GM23338 (cell line): ENCODE data around the gene MAPK8IP3. TPM values are rescaled to one million over a fixed set of nuclear protein-coding genes. Genes with fewer than 3 reads are reported as not detected.

Experiments
- ATAC-seq: fragments of 200-7000 bp; cut with Tn5 transposase; 3 replicates; pipeline ENCODE4 v1.9.1; 2020
- DNase-seq: peaks from one replicate; pipeline ENCODE4 v3.0.0-alpha.2; 2015; ENCODE audit warnings: low spot score
- H2AFZ ChIP-seq: fragments of 200-600 bp; sonication (generic); 2 replicates; pipeline ENCODE4 v1.8.0; 2016; ENCODE audit warnings: antibody characterized with exemption, mild to moderate bottlenecking, moderate library complexity
- H3F3A ChIP-seq: fragments of 200-600 bp; sonication (generic); replicated peaks from 2 replicates; pipeline ENCODE4 v1.8.0; 2017; ENCODE audit warnings: antibody characterized with exemption, mixed run types, low read depth
- H3K27ac ChIP-seq: fragments of 200-600 bp; sonication (generic); 2 replicates; pipeline ENCODE4 v1.6.1; 2016; ENCODE audit warnings: low read depth
- H3K27me3 ChIP-seq: fragments of 200-600 bp; sonication (generic); 2 replicates; pipeline ENCODE4 v1.8.0; 2016; ENCODE audit warnings: mild to moderate bottlenecking, mixed run types, moderate library complexity; ENCODE audit not compliant: insufficient read depth
- H3K36me3 ChIP-seq: fragments of 200-600 bp; sonication (generic); 2 replicates; pipeline ENCODE4 v1.8.0; 2016; ENCODE audit warnings: mild to moderate bottlenecking; ENCODE audit not compliant: insufficient read depth
- H3K4me1 ChIP-seq: fragments of 200-600 bp; sonication (generic); 2 replicates; pipeline ENCODE4 v1.8.0; 2016; ENCODE audit warnings: mild to moderate bottlenecking, moderate library complexity; ENCODE audit not compliant: insufficient read depth
- H3K4me2 ChIP-seq: fragments of 200-600 bp; sonication (generic); 2 replicates; pipeline ENCODE4 v1.7.1; 2017; ENCODE audit warnings: mixed run types
- H3K4me3 ChIP-seq: fragments of 200-600 bp; sonication (generic); 2 replicates; pipeline ENCODE4 v1.6.1; 2016; ENCODE audit warnings: mixed run types
- H3K79me2 ChIP-seq: fragments of 200-600 bp; sonication (generic); replicated peaks from 2 replicates; pipeline ENCODE4 v1.8.0; 2017; ENCODE audit warnings: mild to moderate bottlenecking; ENCODE audit not compliant: insufficient read depth
- H3K9me2 ChIP-seq: fragments of 200-600 bp; sonication (generic); 2 replicates; pipeline ENCODE4 v1.8.0; 2017; ENCODE audit not compliant: insufficient read depth
- H4K20me1 ChIP-seq: fragments of 200-600 bp; sonication (generic); replicated peaks from 2 replicates; pipeline ENCODE4 v1.8.0; 2017; ENCODE audit warnings: mild to moderate bottlenecking; ENCODE audit not compliant: insufficient read depth
- H3K27ac Mint-ChIP-seq: 2 replicates; pipeline ENCODE4 v1.8.0; 2020; ENCODE audit warnings: inconsistent platforms, mild to moderate bottlenecking, moderate library complexity, mixed read lengths
- H3K27me3 Mint-ChIP-seq: 3 replicates; pipeline ENCODE4 v1.8.0; 2022; ENCODE audit warnings: low read depth, mild to moderate bottlenecking, moderate library complexity, mixed read lengths, inconsistent platforms; ENCODE audit not compliant: insufficient read depth, poor library complexity
- H3K36me3 Mint-ChIP-seq: 3 replicates; pipeline ENCODE4 v1.8.0; 2021; ENCODE audit warnings: low read depth, mild to moderate bottlenecking, inconsistent platforms, moderate library complexity, mixed read lengths
- H3K4me1 Mint-ChIP-seq: 3 replicates; pipeline ENCODE4 v1.8.0; 2020; ENCODE audit warnings: mild to moderate bottlenecking, inconsistent platforms, mixed read lengths
- H3K4me3 Mint-ChIP-seq: 3 replicates; pipeline ENCODE4 v1.8.0; 2021; ENCODE audit warnings: moderate library complexity, mild to moderate bottlenecking, inconsistent platforms, mixed read lengths
- H3K9me3 Mint-ChIP-seq: 3 replicates; pipeline ENCODE4 v1.8.0; 2020; ENCODE audit warnings: moderate library complexity, mild to moderate bottlenecking, inconsistent platforms, mixed read lengths
- CREB1 ChIP-seq: fragments of 250-450 bp; sonication (Bioruptor Pico); IDR thresholded peaks from 2 replicates; pipeline ENCODE4 v1.5.0; 2020; ENCODE audit warnings: low read depth, mild to moderate bottlenecking, moderate library complexity
- EZH2 ChIP-seq: fragments of 200-600 bp; sonication (generic); IDR thresholded peaks from one replicate; pipeline ENCODE4 v1.8.0; 2017; ENCODE audit warnings: antibody characterized with exemption, mild to moderate bottlenecking, low read depth; ENCODE audit not compliant: unreplicated experiment
- EZH2phosphoT487 ChIP-seq: fragments of 200-600 bp; sonication (generic); IDR thresholded peaks from one replicate; pipeline ENCODE4 v1.8.1; 2018; ENCODE audit warnings: antibody characterized with exemption; ENCODE audit not compliant: unreplicated experiment
- JUNB ChIP-seq: IDR thresholded peaks from one replicate; pipeline ENCODE4 v1.6.1; 2016; ENCODE audit warnings: antibody characterized with exemption; ENCODE audit not compliant: unreplicated experiment
- NANOG ChIP-seq: IDR thresholded peaks from 2 replicates; pipeline ENCODE4 v1.6.1; 2016; ENCODE audit warnings: antibody characterized with exemption, borderline replicate concordance
- POLR2AphosphoS5 ChIP-seq: IDR thresholded peaks from 2 replicates; pipeline ENCODE4 v1.6.1; 2016; ENCODE audit warnings: antibody characterized with exemption, low read depth
- STAT1 ChIP-seq: IDR thresholded peaks from one replicate; pipeline ENCODE4 v1.6.1; 2016; ENCODE audit warnings: antibody characterized with exemption; ENCODE audit not compliant: unreplicated experiment
- ZNF114 ChIP-seq: fragments of 250-450 bp; sonication (Bioruptor Pico); IDR thresholded peaks from 2 replicates; pipeline ENCODE4 v1.5.0; 2020; ENCODE audit warnings: mild to moderate bottlenecking, moderate library complexity
- ZNF331 ChIP-seq: fragments of 250-450 bp; sonication (Bioruptor Pico); IDR thresholded peaks from 2 replicates; pipeline ENCODE4 v1.5.0; 2020; ENCODE audit warnings: low read depth, mild to moderate bottlenecking, moderate library complexity
- polyA plus RNA-seq: library from polyadenylated mRNA; unstranded; fragments of >200 nt; fragmentation: Nextera tagmentation; extraction: Ambion mirVana; gene quantifications from 2 replicates; pipeline ENCODE4 v1.2.1, GENCODE V29; 2016
- total RNA-seq: library from RNA; depleted of rRNA; stranded (reverse); fragments of >200 nt; shearing (Covaris generic); gene quantifications from 2 replicates; pipeline ENCODE4 v1.2.3, GENCODE V29; 2014
- TF ChIP-seq, protein P1 (sequence below): fragments of 250-450 bp; sonication (Bioruptor Pico); IDR thresholded peaks from 2 replicates; pipeline ENCODE4 v1.5.0; 2020; ENCODE audit warnings: mild to moderate bottlenecking, moderate library complexity
- TF ChIP-seq, protein P2 (sequence below): IDR thresholded peaks from 2 replicates; pipeline ENCODE4 v1.6.1; 2016; ENCODE audit warnings: antibody characterized with exemption
- TF ChIP-seq, protein P3 (sequence below): IDR thresholded peaks from one replicate; pipeline ENCODE4 v1.6.1; 2018; ENCODE audit warnings: antibody characterized with exemption; ENCODE audit not compliant: unreplicated experiment

MAPK8IP3 gene
- total and polyA plus RNA-seq, 2 experiments from 2014 or later = 11.3 to 58.4 TPM

DNA sequence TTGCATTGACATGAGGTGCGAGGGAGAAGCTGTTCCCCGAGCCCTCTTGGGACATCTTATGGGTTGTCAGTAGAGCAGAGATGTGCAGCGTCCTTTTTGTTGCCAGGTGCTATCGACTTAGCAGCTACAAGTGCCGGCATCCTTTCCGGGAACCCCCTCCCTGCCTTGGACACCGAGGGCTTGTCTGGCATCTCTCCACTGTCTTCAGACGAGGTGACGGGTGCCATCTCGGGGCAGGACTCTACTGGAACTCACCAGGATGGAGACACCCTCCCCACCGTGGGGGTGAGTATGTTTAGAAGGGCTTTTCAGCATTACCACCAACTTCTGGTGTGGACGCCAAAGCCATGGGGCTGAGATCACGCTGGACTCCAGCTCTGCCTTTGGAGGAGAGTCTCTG lies 39.7 kb upstream of the MAPK8IP3 start:
- H3K4me3 Mint-ChIP-seq = no peak overlapping the region
- H2AFZ ChIP-seq = no peak overlapping the region
- H3K36me3 Mint-ChIP-seq = peaks cover 77% of the 10 kb centered on the region
- peaks cover 4% of the 10 kb centered on the region; the same call in 1 of the 2 replicates for H4K20me1 ChIP-seq
- H3K27ac Mint-ChIP-seq = no peak overlapping the region
- TF ChIP-seq JUNB (no peak), ZNF114 (no peak), POLR2AphosphoS5 (no peak), ZNF331 (CRISPR knock-in tag) (no peak), STAT1 (no peak), EZH2phosphoT487 (no peak), CREB1 (CRISPR knock-in tag) (no peak), EZH2 (no peak), NANOG (no peak)
- TF ChIP-seq, protein P1, sequence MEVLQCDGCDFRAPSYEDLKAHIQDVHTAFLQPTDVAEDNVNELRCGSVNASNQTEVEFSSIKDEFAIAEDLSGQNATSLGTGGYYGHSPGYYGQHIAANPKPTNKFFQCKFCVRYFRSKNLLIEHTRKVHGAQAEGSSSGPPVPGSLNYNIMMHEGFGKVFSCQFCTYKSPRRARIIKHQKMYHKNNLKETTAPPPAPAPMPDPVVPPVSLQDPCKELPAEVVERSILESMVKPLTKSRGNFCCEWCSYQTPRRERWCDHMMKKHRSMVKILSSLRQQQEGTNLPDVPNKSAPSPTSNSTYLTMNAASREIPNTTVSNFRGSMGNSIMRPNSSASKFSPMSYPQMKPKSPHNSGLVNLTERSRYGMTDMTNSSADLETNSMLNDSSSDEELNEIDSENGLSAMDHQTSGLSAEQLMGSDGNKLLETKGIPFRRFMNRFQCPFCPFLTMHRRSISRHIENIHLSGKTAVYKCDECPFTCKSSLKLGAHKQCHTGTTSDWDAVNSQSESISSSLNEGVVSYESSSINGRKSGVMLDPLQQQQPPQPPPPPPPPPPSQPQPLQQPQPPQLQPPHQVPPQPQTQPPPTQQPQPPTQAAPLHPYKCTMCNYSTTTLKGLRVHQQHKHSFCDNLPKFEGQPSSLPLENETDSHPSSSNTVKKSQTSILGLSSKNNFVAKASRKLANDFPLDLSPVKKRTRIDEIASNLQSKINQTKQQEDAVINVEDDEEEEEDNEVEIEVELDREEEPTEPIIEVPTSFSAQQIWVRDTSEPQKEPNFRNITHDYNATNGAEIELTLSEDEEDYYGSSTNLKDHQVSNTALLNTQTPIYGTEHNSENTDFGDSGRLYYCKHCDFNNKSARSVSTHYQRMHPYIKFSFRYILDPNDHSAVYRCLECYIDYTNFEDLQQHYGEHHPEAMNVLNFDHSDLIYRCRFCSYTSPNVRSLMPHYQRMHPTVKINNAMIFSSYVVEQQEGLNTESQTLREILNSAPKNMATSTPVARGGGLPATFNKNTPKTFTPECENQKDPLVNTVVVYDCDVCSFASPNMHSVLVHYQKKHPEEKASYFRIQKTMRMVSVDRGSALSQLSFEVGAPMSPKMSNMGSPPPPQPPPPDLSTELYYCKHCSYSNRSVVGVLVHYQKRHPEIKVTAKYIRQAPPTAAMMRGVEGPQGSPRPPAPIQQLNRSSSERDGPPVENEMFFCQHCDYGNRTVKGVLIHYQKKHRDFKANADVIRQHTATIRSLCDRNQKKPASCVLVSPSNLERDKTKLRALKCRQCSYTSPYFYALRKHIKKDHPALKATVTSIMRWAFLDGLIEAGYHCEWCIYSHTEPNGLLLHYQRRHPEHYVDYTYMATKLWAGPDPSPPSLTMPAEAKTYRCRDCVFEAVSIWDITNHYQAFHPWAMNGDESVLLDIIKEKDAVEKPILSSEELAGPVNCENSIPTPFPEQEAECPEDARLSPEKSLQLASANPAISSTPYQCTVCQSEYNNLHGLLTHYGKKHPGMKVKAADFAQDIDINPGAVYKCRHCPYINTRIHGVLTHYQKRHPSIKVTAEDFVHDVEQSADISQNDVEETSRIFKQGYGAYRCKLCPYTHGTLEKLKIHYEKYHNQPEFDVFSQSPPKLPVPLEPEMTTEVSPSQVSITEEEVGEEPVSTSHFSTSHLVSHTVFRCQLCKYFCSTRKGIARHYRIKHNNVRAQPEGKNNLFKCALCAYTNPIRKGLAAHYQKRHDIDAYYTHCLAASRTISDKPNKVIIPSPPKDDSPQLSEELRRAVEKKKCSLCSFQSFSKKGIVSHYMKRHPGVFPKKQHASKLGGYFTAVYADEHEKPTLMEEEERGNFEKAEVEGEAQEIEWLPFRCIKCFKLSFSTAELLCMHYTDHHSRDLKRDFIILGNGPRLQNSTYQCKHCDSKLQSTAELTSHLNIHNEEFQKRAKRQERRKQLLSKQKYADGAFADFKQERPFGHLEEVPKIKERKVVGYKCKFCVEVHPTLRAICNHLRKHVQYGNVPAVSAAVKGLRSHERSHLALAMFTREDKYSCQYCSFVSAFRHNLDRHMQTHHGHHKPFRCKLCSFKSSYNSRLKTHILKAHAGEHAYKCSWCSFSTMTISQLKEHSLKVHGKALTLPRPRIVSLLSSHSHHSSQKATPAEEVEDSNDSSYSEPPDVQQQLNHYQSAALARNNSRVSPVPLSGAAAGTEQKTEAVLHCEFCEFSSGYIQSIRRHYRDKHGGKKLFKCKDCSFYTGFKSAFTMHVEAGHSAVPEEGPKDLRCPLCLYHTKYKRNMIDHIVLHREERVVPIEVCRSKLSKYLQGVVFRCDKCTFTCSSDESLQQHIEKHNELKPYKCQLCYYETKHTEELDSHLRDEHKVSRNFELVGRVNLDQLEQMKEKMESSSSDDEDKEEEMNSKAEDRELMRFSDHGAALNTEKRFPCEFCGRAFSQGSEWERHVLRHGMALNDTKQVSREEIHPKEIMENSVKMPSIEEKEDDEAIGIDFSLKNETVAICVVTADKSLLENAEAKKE = no peak
- TF ChIP-seq, protein P2, sequence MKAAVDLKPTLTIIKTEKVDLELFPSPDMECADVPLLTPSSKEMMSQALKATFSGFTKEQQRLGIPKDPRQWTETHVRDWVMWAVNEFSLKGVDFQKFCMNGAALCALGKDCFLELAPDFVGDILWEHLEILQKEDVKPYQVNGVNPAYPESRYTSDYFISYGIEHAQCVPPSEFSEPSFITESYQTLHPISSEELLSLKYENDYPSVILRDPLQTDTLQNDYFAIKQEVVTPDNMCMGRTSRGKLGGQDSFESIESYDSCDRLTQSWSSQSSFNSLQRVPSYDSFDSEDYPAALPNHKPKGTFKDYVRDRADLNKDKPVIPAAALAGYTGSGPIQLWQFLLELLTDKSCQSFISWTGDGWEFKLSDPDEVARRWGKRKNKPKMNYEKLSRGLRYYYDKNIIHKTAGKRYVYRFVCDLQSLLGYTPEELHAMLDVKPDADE = no peak
- TF ChIP-seq, protein P3, sequence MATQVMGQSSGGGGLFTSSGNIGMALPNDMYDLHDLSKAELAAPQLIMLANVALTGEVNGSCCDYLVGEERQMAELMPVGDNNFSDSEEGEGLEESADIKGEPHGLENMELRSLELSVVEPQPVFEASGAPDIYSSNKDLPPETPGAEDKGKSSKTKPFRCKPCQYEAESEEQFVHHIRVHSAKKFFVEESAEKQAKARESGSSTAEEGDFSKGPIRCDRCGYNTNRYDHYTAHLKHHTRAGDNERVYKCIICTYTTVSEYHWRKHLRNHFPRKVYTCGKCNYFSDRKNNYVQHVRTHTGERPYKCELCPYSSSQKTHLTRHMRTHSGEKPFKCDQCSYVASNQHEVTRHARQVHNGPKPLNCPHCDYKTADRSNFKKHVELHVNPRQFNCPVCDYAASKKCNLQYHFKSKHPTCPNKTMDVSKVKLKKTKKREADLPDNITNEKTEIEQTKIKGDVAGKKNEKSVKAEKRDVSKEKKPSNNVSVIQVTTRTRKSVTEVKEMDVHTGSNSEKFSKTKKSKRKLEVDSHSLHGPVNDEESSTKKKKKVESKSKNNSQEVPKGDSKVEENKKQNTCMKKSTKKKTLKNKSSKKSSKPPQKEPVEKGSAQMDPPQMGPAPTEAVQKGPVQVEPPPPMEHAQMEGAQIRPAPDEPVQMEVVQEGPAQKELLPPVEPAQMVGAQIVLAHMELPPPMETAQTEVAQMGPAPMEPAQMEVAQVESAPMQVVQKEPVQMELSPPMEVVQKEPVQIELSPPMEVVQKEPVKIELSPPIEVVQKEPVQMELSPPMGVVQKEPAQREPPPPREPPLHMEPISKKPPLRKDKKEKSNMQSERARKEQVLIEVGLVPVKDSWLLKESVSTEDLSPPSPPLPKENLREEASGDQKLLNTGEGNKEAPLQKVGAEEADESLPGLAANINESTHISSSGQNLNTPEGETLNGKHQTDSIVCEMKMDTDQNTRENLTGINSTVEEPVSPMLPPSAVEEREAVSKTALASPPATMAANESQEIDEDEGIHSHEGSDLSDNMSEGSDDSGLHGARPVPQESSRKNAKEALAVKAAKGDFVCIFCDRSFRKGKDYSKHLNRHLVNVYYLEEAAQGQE = no peak
- H3K9me2 ChIP-seq = no peaks in the 10 kb centered on the region
- H3K27me3 Mint-ChIP-seq = peaks cover 8% of the 10 kb centered on the region
- DNase-seq = no peak
- no peaks in the 10 kb centered on the region for H3K4me1 ChIP-seq
- no peak overlapping the region for H3K4me3 ChIP-seq
- no peaks in the 10 kb centered on the region for H3K79me2 ChIP-seq
- H3F3A ChIP-seq = no peaks in the 10 kb centered on the region
- ATAC-seq = no peak
- no peak overlapping the region for H3K4me2 ChIP-seq
- H3K36me3 ChIP-seq = peaks cover 16% of the 10 kb centered on the region
- no peaks in the 10 kb centered on the region; the same call in 2 of the 3 replicates for H3K9me3 Mint-ChIP-seq
- no peaks in the 10 kb centered on the region for H3K4me1 Mint-ChIP-seq
- H3K27ac ChIP-seq = no peak overlapping the region
- H3K27me3 ChIP-seq = no peaks in the 10 kb centered on the region
